Measurements from ENCODE around the gene SLC28A2. TPM values are rescaled to one million over a fixed set of nuclear protein-coding genes. Genes with fewer than 3 reads are reported as not detected.
A peak's percentile ranks its signal among the peaks of the same experiment; 100 is the strongest.

Gene SLC28A2
- total and polyA plus RNA-seq, 2 of the 13 experiments (the other 11 are each of a cell fraction or from before 2014, with no cell fraction given), result 0.01 to 0.11 TPM

DNA sequence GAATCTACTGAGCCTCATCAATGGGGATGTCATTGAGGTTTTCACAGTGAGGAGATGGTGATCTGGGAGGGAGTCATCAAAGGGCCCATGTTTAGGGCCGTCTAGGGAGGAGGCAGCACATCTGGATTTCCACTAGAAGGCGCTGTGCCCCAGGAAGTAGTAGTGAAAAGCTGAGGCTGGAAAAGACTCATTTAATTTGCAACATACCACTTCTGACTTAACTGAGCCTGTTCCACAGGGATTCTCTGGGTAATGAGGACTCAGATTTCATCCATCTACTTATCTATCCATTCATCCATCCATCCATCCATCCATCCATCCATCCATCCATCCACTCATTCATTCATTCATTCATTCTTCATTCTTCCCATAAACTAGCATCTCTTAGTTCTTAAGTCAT lies 46.8 kb upstream of the SLC28A2 start (continued):
- TF ChIP-seq, protein P1, sequence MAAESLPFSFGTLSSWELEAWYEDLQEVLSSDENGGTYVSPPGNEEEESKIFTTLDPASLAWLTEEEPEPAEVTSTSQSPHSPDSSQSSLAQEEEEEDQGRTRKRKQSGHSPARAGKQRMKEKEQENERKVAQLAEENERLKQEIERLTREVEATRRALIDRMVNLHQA (CRISPR knock-in tag; IDR thresholded peaks at IDR 0.05), result no peak
- TF ChIP-seq, protein P2, sequence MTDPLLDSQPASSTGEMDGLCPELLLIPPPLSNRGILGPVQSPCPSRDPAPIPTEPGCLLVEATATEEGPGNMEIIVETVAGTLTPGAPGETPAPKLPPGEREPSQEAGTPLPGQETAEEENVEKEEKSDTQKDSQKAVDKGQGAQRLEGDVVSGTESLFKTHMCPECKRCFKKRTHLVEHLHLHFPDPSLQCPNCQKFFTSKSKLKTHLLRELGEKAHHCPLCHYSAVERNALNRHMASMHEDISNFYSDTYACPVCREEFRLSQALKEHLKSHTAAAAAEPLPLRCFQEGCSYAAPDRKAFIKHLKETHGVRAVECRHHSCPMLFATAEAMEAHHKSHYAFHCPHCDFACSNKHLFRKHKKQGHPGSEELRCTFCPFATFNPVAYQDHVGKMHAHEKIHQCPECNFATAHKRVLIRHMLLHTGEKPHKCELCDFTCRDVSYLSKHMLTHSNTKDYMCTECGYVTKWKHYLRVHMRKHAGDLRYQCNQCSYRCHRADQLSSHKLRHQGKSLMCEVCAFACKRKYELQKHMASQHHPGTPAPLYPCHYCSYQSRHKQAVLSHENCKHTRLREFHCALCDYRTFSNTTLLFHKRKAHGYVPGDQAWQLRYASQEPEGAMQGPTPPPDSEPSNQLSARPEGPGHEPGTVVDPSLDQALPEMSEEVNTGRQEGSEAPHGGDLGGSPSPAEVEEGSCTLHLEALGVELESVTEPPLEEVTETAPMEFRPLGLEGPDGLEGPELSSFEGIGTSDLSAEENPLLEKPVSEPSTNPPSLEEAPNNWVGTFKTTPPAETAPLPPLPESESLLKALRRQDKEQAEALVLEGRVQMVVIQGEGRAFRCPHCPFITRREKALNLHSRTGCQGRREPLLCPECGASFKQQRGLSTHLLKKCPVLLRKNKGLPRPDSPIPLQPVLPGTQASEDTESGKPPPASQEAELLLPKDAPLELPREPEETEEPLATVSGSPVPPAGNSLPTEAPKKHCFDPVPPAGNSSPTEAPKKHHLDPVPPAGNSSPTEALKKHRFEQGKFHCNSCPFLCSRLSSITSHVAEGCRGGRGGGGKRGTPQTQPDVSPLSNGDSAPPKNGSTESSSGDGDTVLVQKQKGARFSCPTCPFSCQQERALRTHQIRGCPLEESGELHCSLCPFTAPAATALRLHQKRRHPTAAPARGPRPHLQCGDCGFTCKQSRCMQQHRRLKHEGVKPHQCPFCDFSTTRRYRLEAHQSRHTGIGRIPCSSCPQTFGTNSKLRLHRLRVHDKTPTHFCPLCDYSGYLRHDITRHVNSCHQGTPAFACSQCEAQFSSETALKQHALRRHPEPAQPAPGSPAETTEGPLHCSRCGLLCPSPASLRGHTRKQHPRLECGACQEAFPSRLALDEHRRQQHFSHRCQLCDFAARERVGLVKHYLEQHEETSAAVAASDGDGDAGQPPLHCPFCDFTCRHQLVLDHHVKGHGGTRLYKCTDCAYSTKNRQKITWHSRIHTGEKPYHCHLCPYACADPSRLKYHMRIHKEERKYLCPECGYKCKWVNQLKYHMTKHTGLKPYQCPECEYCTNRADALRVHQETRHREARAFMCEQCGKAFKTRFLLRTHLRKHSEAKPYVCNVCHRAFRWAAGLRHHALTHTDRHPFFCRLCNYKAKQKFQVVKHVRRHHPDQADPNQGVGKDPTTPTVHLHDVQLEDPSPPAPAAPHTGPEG (CRISPR knock-in tag; IDR thresholded peaks at IDR 0.05), result no peak
- TF ChIP-seq NFKBIZ (CRISPR knock-in tag; IDR thresholded peaks at IDR 0.05) (no peak), SMC3 (IDR thresholded peaks at IDR 0.05; ENCODE audit: low read length) (peak; percentile 90), RAD51 (IDR thresholded peaks at IDR 0.05; ENCODE audit: borderline replicate concordance) (no peak), CEBPG (CRISPR knock-in tag; IDR thresholded peaks at IDR 0.05) (no peak), IKZF4 (CRISPR knock-in tag; IDR thresholded peaks at IDR 0.05; ENCODE audit: borderline replicate concordance, low read depth, not compliant biosample characterization) (no peak), GABPA (IDR thresholded peaks at IDR 0.05; ENCODE audit: low read depth, low read length) (no peak), GABPA (CRISPR knock-in tag; IDR thresholded peaks at IDR 0.05; ENCODE audit: low read depth) (0 out of 2 replicates have a peak, but pooled peaks have one; percentile 18), NFKB2 (CRISPR knock-in tag; IDR thresholded peaks at IDR 0.05; ENCODE audit: borderline replicate concordance) (no peak), FOSL2 (CRISPR knock-in tag; IDR thresholded peaks at IDR 0.05) (0 out of 2 replicates have a peak, but pooled peaks have one; percentile 3), ZNF432 (CRISPR knock-in tag; IDR thresholded peaks at IDR 0.05; ENCODE audit: borderline replicate concordance) (no peak), CREB1 (IDR thresholded peaks at IDR 0.05) (no peak), CREB1 (CRISPR knock-in tag; IDR thresholded peaks at IDR 0.05) (no peak)
- TF ChIP-seq, protein P3, sequence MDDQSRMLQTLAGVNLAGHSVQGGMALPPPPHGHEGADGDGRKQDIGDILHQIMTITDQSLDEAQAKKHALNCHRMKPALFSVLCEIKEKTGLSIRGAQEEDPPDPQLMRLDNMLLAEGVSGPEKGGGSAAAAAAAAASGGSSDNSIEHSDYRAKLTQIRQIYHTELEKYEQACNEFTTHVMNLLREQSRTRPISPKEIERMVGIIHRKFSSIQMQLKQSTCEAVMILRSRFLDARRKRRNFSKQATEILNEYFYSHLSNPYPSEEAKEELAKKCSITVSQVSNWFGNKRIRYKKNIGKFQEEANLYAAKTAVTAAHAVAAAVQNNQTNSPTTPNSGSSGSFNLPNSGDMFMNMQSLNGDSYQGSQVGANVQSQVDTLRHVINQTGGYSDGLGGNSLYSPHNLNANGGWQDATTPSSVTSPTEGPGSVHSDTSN (CRISPR knock-in tag; IDR thresholded peaks at IDR 0.05; ENCODE audit: borderline replicate concordance), result no peak
- TF ChIP-seq, protein P4, sequence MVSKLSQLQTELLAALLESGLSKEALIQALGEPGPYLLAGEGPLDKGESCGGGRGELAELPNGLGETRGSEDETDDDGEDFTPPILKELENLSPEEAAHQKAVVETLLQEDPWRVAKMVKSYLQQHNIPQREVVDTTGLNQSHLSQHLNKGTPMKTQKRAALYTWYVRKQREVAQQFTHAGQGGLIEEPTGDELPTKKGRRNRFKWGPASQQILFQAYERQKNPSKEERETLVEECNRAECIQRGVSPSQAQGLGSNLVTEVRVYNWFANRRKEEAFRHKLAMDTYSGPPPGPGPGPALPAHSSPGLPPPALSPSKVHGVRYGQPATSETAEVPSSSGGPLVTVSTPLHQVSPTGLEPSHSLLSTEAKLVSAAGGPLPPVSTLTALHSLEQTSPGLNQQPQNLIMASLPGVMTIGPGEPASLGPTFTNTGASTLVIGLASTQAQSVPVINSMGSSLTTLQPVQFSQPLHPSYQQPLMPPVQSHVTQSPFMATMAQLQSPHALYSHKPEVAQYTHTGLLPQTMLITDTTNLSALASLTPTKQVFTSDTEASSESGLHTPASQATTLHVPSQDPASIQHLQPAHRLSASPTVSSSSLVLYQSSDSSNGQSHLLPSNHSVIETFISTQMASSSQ (IDR thresholded peaks at IDR 0.05; ENCODE audit: low read depth), result no peak
- TF ChIP-seq, protein P4 (CRISPR knock-in tag; IDR thresholded peaks at IDR 0.05; ENCODE audit: borderline replicate concordance), result no peak
- TF ChIP-seq, protein P5, sequence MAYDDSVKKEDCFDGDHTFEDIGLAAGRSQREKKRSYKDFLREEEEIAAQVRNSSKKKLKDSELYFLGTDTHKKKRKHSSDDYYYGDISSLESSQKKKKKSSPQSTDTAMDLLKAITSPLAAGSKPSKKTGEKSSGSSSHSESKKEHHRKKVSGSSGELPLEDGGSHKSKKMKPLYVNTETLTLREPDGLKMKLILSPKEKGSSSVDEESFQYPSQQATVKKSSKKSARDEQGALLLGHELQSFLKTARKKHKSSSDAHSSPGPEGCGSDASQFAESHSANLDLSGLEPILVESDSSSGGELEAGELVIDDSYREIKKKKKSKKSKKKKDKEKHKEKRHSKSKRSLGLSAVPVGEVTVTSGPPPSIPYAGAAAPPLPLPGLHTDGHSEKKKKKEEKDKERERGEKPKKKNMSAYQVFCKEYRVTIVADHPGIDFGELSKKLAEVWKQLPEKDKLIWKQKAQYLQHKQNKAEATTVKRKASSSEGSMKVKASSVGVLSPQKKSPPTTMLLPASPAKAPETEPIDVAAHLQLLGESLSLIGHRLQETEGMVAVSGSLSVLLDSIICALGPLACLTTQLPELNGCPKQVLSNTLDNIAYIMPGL (CRISPR knock-in tag; IDR thresholded peaks at IDR 0.05; ENCODE audit: borderline replicate concordance in 1 of 2, low read depth in 1 of 2), result peak; percentile 30 to 37; a peak in 1 of 4 replicates
